ENCODE measurements around the gene OR10Z1. TPM values are rescaled to one million over a fixed set of nuclear protein-coding genes. Genes with fewer than 3 reads are reported as not detected.

The OR10Z1 gene
- total RNA-seq, 1 donor from 2014 or later, result not detected

Other genes with a start within 250 kb of the OR10Z1 start
- gene OR10T2, start 205.8 kb upstream of the OR10Z1 start, total RNA-seq, result not detected in 2 replicates
- not detected in 2 replicates for gene OR10K2, start 179.0 kb upstream of the OR10Z1 start, total RNA-seq
- not detected in 2 replicates for gene OR10K1, start 143.4 kb upstream of the OR10Z1 start, total RNA-seq
- not detected in 2 replicates for gene OR10R2, start 133.0 kb upstream of the OR10Z1 start, total RNA-seq
- not detected in 2 replicates for gene OR6Y1, start 50.9 kb upstream of the OR10Z1 start, total RNA-seq
- gene OR6P1, start 34.7 kb upstream of the OR10Z1 start, total RNA-seq, result not detected in 2 replicates
- not detected in 2 replicates for gene OR10X1, start 25.4 kb upstream of the OR10Z1 start, total RNA-seq
- gene SPTA1, start 81.4 kb downstream of the OR10Z1 start, total RNA-seq, result 0.40 and 0.87 TPM in 2 replicates
- gene OR6K2, start 95.4 kb downstream of the OR10Z1 start, total RNA-seq, result not detected in 2 replicates
- gene OR6K3, start 115.5 kb downstream of the OR10Z1 start, total RNA-seq, result not detected in 2 replicates
- gene OR6K6, start 149.5 kb downstream of the OR10Z1 start, total RNA-seq, result not detected in 2 replicates
- gene OR6N1, start 166.9 kb downstream of the OR10Z1 start, total RNA-seq, result not detected in 2 replicates
- gene OR6N2, start 175.9 kb downstream of the OR10Z1 start, total RNA-seq, result not detected in 2 replicates
- not detected in 2 replicates for gene MNDA, start 226.1 kb downstream of the OR10Z1 start, total RNA-seq